Measurements from ENCODE around the gene MRPL55. TPM values are rescaled to one million over a fixed set of nuclear protein-coding genes. Genes with fewer than 3 reads are reported as not detected.

MRPL55 gene
- polyA plus RNA-seq (ENCODE audit: insufficient read length), result 35.8 TPM
- long read RNA-seq, donor 1, transcript MRPL55-203 (5 exons, 744 nt), result major isoform, 9 of 33 reads
- long read RNA-seq, donor 1, transcript MRPL55-225 (2 exons, 848 nt), result minor isoform, 7 of 33 reads
- long read RNA-seq, donor 1, transcript MRPL55-204 (4 exons, 661 nt), result minor isoform, 6 of 33 reads
- long read RNA-seq, donor 1, partial matches to known transcripts, result 0 of 33 reads
- long read RNA-seq, donor 1, other reads (novel, unspliced or antisense), result 0 of 33 reads
- long read RNA-seq, donor 2, transcript MRPL55-203 (5 exons, 744 nt), result major isoform, 10 of 32 reads
- long read RNA-seq, donor 2, transcript MRPL55-225 (2 exons, 848 nt), result minor isoform, 7 of 32 reads
- long read RNA-seq, donor 2, transcript MRPL55-204 (4 exons, 661 nt), result minor isoform, 6 of 32 reads
- long read RNA-seq, donor 2, partial matches to known transcripts, result 0 of 32 reads
- long read RNA-seq, donor 2, other reads (novel, unspliced or antisense), result 0 of 32 reads
- long read RNA-seq, donor 3, transcript MRPL55-204 (4 exons, 661 nt), result minor isoform, 6 of 34 reads
- long read RNA-seq, donor 3, transcript MRPL55-225 (2 exons, 848 nt), result minor isoform, 5 of 34 reads
- long read RNA-seq, donor 3, transcript MRPL55-203 (5 exons, 744 nt), result major isoform, 8 of 34 reads
- long read RNA-seq, donor 3, partial matches to known transcripts, result 0 of 34 reads
- long read RNA-seq, donor 3, other reads (novel, unspliced or antisense), result 5 of 34 reads
- long read RNA-seq, donor 4, partial matches to known transcripts, result 7 of 15 reads
- long read RNA-seq, donor 4, other reads (novel, unspliced or antisense), result 0 of 15 reads
- long read RNA-seq, donor 5, transcript MRPL55-204 (4 exons, 661 nt), result major isoform, 15 of 60 reads
- long read RNA-seq, donor 5, transcript MRPL55-225 (2 exons, 848 nt), result minor isoform, 10 of 60 reads
- long read RNA-seq, donor 5, transcript MRPL55-217 (4 exons, 565 nt), result minor isoform, 14 of 60 reads
- long read RNA-seq, donor 5, transcript MRPL55-203 (5 exons, 744 nt), result minor isoform, 8 of 60 reads
- long read RNA-seq, donor 5, partial matches to known transcripts, result 0 of 60 reads
- long read RNA-seq, donor 5, other reads (novel, unspliced or antisense), result 0 of 60 reads
- long read RNA-seq, donor 6, transcript MRPL55-203 (5 exons, 744 nt), result major isoform, 9 of 39 reads
- long read RNA-seq, donor 6, transcript MRPL55-204 (4 exons, 661 nt), result minor isoform, 8 of 39 reads
- long read RNA-seq, donor 6, transcript MRPL55-217 (4 exons, 565 nt), result minor isoform, 7 of 39 reads
- long read RNA-seq, donor 6, partial matches to known transcripts, result 0 of 39 reads
- long read RNA-seq, donor 6, other reads (novel, unspliced or antisense), result 0 of 39 reads
- long read RNA-seq, donor 7, transcript MRPL55-203 (5 exons, 744 nt), result major isoform, 14 of 337 reads
- long read RNA-seq, donor 7, transcript MRPL55-201 (5 exons, 632 nt), result minor isoform, 6 of 337 reads
- long read RNA-seq, donor 7, transcript MRPL55-225 (2 exons, 848 nt), result minor isoform, 12 of 337 reads
- long read RNA-seq, donor 7, transcript MRPL55-204 (4 exons, 661 nt), result minor isoform, 8 of 337 reads
- long read RNA-seq, donor 7, partial matches to known transcripts, result 168 of 337 reads
- long read RNA-seq, donor 7, other reads (novel, unspliced or antisense), result 118 of 337 reads
- long read RNA-seq, donor 8, transcript MRPL55-225 (2 exons, 848 nt), result major isoform, 5 of 16 reads
- long read RNA-seq, donor 8, partial matches to known transcripts, result 0 of 16 reads
- long read RNA-seq, donor 8, other reads (novel, unspliced or antisense), result 0 of 16 reads

- peak; percentile 97 for DNase-seq
Measured at GRCh38 chr1:228109073-228109961, at the start of gene MRPL55. TSS of gene MRPL55 (minus strand) at chr1:228109299. CDS start at chr1:228108260, 1,039 bp downstream.

GRCh38 chr1:228158151-228159007, 49.3 kb upstream of the MRPL55 start:
- no peak for DNase-seq

DNA sequence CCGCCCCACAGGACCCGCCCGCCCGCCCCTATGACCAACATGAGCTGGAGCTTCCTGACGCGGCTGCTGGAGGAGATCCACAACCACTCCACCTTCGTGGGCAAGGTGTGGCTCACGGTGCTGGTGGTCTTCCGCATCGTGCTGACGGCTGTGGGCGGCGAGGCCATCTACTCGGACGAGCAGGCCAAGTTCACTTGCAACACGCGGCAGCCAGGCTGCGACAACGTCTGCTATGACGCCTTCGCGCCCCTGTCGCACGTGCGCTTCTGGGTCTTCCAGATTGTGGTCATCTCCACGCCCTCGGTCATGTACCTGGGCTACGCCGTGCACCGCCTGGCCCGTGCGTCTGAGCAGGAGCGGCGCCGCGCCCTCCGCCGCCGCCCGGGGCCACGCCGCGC, 48.6 kb upstream of the MRPL55 start:
- no peak for DNase-seq

- DNase-seq, result no peak
Measured at GRCh38 chr1:228156941-228157728, 48.0 kb upstream of the MRPL55 start.

- DNase-seq, result no peak
Measured at GRCh38 chr1:228156515-228156881, 47.4 kb upstream of the MRPL55 start.

DNA sequence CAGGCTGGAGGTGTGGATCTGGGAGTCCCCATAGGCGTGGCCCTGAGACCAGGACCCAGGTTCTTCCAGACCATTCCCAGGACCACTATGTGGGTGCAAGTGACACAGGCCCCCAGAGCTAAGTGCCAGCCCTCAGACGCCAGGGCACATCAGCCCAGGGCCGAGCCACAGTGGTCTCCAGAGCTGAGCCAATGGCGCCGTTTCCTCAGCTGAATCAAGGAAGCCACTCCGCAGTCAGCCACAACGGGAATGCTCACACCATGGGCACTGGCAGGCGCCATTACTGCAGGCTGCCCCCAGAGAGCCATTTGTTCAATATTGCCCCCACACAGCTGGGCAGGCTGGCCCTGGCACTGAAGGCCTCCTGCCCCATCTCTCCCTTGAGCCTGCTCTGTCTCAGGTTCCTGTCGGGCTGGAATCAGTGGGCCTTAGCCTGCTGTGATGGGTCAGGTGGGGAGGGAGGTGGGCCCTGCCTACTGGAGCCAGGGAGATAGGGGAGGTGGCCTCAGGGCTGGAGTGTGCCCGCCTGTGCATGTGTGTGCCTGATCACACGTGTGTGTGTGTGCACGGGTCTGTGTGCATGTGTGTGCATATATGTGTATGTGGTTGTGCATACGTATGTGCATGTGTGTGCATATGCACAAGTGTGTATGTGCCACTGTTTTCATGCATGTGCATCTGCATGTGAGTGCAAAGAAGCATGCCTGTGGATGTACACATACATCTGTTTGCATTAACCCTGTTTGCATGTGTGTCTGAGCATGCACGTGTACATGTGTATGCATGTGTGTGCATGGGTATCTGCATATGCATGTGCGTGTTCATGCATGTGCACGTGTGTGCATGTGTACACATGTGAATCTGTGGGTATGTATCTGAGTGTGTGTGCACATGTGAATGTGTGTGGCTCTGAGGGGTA, 46.8 kb upstream of the MRPL55 start:
- DNase-seq, result no peak

- DNase-seq, result no peak
Measured at GRCh38 chr1:228154670-228155571, 45.8 kb upstream of the MRPL55 start.

- no peak for DNase-seq
Measured at GRCh38 chr1:228154021-228154669, 45.0 kb upstream of the MRPL55 start.

- DNase-seq, result no peak
Measured at GRCh38 chr1:228152918-228153258, 43.8 kb upstream of the MRPL55 start.

GRCh38 chr1:228152097-228152917, 43.2 kb upstream of the MRPL55 start:
- no peak for DNase-seq

DNA sequence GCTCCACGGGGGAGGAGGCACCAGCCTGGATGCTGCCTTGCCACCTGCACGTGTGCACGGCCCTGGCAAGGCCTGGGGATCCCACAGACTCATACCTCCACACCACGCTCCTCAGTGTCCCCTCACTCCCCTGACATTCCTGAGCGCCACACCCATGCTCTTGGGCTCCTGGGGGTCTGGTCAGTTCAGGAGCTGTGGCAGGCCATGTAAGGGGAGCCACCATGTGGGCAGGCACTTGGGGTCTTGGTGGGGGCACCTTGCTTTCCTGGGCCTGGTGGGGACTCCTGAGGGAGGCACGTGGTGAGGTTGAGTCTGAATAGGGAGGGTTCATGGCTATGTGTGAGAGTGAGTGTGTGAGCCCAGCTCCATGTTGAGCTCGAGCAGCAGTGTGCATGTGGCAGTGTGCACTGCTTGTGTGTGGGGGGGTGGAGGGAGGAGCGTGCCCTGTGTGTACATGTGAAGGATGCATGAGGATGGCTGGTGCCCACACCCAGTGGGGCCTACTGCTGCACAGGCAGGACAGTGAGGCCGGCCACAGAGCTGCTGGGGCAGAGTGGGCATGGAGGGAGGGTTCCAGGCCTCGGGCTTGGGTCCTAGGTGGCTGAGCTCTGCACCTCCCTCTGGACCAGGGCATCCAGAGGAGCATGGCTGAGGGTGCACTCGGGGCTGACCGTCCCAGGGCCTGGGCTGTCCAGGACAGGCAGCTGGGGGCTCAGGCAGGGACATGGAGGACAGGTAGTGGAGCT, 42.3 kb upstream of the MRPL55 start:
- no peak for DNase-seq

DNA sequence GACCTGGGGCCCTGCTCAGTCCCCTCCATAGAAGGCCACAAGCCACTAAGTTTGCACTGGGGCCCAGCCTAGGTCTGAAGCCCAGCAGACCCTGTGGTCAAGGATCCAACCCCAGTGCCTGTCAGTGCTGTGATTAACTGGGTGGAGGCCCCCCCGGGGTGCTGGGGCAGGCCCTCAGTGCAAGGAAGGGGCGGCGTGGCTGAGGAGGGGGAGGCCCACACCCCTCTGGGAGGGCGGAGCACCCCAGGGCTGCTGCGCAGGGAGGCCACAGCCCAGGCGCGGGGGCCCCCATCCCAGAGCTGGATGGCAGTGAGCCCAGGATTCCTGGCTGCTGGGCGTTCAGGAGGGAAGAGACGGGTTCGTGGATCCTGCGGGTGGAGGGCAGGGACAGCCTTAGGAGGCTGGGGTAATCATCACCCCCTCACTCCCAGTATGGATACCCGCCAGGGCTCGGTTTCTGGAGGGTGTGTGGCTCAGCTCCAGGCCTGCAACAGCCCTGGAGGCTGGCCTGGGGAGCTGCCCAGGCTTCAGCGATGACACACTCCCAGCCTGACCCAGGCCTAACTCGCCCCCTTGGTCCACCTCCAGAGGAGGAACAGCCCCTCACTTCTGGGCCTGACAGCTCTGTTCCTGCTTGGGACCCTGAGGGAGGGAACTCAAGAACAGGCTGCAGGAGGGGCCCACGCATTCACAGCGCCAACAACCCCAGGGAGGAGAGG, 41.5 kb upstream of the MRPL55 start:
- DNase-seq, result no peak

DNA sequence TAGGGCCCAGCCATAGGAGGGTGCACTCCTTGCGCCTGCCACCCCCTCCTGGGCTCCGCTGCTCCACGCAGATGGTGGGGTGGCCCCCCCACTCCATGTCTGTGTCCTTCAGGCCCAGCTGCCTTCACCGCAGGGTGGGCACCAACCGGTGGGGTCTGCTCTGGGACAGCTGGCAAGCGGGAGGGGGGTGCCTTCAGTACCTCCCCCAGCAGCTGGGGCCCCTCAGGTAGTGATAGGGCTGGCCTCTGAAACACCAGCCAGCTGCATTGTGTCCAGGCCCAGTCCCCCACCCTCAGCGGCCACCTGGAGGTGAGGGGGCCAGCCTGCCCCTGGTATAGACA, 41.0 kb upstream of the MRPL55 start:
- DNase-seq, result no peak
